LoVo (cell line): Measurements from ENCODE around the gene MAPKAP1.
"Not testable (repeated sequence)": the region's sequence is repeated elsewhere in the genome, so short reads cannot be mapped to it uniquely, and the experiment has no call there.

Experiments
- DNase-seq: peaks from one replicate; pipeline ENCODE4 v3.0.0-alpha.2; 2016; ENCODE audit warnings: low spot score

Gene MAPKAP1

DNA sequence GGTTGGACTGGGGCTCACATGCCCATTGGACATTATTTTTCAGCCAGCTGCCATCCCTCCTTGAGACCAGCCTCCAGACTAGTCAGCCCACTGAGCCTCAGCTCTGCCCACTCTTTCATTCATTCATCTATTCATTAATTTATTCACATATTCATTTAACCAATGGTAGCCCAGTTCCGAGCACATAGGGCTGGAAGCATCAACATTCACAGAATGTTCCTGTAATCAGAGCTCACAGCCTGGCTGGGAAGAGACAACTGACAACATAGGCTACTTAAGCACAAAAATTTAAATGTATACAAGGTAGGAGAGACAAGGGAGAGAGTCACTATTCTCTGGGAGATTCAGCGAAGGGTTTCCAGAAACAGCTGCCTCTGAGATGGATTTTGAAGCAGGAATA is 23.2 kb upstream of the MAPKAP1 start:
- DNase-seq, result no peak

- DNase-seq, result no peak
Observed at GRCh38 chr9:125726456-125727132, 19.6 kb upstream of the MAPKAP1 start.

- no peak for DNase-seq
Observed at GRCh38 chr9:125707472-125707804, 430 bp upstream of the MAPKAP1 start.

DNA sequence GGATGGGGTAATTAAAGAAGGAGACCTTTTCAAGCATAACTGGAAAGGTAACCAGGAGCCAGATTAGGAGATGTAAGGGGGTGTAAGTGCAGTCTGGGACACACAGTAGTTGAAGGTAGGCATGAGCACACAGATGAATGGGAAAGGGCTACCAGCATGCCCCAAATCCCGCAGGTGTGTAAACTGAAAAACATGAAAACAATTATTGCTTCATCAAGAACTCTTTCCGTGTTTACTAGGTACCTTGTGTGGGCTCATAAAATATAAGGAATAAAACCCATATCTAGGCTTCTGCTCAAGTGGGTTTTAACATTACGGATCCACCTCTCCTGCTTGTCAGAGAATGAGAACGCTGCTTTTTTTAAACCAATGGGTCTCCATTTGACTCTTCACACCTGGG is 1.1 kb downstream of the MAPKAP1 start:
- no peak for DNase-seq

GRCh38 chr9:125703662-125704061 is 3.3 kb downstream of the MAPKAP1 start:
- no peak for DNase-seq

DNA sequence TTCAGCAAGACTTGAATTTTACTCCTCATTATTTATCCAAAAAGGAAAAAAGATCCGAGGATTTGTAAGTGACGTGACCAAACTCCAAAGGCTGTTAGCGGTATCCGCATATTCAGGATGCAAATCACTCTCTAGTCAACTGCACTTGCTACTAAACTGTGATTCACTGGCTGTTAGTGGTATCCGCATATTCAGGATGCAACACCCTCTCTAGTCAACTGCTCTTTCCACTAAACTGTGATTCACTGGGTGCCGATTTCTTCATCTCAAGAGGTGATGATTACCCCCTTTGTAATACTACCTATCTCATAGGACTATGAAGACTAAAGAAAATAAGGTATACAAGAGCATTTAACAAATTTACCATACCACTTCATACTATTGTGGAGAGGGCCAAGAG is 5.7 kb downstream of the MAPKAP1 start:
- DNase-seq, result no peak

DNA sequence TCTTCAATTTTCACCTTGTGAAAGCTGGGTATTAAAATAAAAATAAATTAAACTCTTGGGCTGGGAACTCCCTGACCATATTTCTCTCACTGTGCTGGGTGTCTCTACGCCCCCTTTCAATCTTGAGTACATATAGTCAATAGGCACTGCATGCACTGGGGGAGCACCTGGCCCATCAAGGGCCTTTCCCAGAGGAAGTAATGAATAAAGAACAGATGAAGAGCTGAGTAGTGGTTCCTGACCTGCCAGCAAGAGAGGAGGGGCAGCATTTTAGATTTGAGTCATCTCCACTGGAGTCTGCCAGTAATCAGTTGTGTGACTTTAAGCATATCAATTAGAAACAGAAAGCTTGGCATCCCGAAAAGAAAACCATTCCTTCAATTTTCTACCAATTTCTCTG is 6.2 kb downstream of the MAPKAP1 start:
- DNase-seq, result no peak

DNA sequence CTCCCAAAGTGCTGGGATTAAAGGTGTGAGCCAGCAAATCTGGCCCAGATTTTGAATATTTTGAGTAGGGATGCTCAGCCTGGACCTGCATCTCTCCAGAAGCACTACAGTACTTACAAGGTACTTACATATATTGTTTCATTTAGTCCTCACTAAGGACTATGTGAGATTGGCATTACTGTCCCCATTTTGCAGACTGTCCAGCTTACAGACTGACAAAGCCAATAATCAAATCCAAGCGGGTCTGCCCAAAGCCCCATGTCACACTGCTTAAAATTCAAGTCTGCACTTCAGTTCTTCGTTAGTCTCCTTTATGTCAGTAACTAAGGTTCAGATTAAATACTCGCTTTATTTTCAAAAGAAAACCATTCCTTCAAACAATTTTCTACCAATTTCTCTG is 7.1 kb downstream of the MAPKAP1 start:
- DNase-seq, result no peak

DNA sequence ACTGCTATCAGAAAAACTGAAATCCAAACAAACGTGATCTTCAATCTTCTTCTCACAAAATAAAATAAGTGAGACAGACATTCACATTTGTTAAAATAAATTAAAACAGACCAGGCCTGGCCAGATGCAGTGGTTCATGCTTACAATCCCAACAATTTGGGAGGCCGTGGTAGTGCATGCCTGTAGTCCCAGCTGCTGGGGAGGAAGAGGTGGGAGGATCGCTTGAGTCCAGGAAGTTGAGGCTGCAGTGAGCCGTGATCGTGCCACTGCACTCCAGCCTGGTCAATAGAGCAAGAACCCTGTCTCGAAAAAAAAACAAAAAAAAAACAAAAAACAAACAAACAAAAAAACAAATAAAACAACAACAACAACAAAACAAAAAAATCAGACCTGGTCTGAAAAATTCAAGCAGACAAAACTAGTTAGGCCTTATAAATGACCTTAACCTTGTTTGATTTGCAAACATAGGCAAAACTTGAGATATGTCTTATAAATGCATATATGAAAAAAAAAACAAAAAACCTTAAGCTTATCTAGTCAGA is 10.8 kb downstream of the MAPKAP1 start:
- no peak for DNase-seq

DNA sequence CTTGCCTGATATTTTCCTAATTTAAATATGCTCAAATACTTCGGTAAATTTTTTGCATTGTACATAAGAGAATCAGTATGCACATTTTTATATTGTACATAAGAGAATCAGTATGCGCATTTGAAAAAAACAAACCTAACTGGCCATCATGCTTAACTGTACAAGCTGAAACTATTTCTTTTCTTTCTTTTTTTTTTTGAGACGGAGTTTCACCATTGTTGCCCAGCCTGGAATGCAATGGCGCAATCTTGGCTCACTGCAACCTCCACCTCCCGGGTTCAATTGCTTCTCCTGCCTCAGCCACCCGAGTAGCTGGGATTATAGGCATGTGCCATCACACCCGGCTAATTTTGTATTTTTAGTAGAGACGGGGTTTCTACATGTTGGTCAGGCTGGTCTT is 11.5 kb downstream of the MAPKAP1 start:
- not testable (repeated sequence) for DNase-seq

- no peak for DNase-seq
Observed at GRCh38 chr9:125694478-125694877, 12.5 kb downstream of the MAPKAP1 start.

DNA sequence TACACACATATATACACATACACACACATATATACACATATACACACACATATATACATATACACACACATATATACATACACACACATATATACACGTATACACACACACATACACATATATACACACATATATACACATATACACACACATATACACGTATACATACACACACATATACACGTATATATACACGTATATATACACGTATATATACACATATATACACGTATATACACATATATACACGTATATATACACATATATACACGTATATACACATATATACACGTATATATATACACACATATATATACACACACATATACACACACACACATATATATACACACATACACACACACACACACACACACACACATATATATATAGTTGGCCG is 13.5 kb downstream of the MAPKAP1 start:
- DNase-seq, result not testable (repeated sequence)

DNA sequence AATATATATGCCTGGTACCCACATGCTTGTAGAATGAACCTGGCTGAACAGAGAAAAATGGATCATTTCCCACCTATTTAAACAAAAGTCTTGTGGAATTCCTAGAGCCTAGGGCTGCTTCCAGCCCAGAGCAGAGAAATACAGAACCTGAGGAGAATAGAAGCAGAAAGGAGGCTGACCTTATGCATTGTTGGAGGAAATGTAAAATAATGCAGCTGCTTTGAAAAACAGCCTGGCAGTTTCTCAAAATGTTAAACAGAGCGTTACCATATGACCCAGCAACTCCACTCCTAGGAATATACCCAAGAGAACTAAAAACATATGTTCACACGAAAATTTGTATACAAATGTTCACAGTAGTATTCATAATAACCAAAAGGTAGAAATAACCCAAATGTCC is 15.1 kb downstream of the MAPKAP1 start:
- no peak for DNase-seq

DNA sequence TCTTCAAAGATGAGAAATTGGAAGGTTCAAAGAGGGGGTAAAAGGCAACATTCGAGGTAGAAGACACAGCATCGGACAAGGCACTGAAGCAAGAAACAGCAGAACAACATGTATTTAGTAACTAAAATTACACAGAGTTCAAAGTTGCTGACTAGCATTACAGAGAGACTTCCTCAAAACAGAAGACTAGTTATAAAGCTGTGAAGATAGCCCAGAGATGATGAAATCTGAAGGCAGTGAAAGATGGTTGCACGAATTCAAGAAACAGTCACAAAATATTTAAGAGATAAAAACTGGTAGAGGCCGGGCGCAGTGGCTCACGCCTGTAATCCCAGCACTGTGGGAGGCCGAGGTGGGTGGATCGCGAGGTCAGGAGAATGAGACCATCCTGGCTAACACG is 16.3 kb downstream of the MAPKAP1 start:
- DNase-seq, result no peak

GRCh38 chr9:125687163-125687863 is 19.7 kb downstream of the MAPKAP1 start:
- no peak for DNase-seq

DNA sequence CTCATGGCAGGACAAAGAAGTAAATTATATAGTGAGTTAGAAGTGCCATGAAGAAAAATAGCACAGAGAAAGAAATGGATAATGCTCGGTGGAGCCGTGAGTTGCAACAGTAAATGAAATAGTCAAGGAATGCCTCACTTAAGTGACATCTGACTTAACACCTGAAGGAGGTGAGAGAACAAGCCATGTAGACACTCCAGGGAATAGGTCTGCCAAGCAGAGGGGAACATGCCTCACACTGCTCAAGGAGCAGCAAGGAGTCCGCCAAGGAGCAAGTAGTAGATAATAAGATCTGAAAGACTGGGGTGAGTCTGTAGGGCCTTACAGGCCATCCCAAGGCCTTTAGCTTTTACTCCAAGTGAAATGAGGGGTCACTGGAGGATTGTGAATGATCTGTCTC is 21.8 kb downstream of the MAPKAP1 start:
- no peak for DNase-seq

GRCh38 chr9:125683486-125683885 is 23.5 kb downstream of the MAPKAP1 start:
- no peak for DNase-seq

DNA sequence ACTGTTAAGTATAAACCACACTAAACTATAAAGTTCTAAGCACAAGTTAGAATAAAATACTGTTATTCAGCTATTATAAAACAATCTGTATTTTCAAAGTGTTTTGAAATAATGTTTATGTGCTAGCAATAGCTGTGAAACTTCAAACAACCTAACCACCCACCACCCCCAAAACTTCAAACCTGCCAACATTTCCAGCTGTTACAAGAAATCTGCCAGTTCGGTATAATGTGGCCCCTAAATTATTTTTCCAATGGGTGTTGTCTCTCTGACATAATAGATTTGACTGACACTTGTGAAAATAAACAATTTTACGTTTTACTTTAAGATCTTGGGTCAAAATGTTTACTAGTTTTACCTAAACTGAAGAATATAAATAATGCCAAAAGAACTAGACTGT is 24.7 kb downstream of the MAPKAP1 start:
- DNase-seq, result no peak

GRCh38 chr9:125681657-125682056 is 25.4 kb downstream of the MAPKAP1 start:
- no peak for DNase-seq

- no peak for DNase-seq
Observed at GRCh38 chr9:125681086-125681622, 25.9 kb downstream of the MAPKAP1 start.

GRCh38 chr9:125680445-125680844 is 26.6 kb downstream of the MAPKAP1 start:
- no peak for DNase-seq

- no peak for DNase-seq
Observed at GRCh38 chr9:125679597-125680189, 27.3 kb downstream of the MAPKAP1 start.
